ENCODE results near the gene USP25.

The USP25 gene

DNA sequence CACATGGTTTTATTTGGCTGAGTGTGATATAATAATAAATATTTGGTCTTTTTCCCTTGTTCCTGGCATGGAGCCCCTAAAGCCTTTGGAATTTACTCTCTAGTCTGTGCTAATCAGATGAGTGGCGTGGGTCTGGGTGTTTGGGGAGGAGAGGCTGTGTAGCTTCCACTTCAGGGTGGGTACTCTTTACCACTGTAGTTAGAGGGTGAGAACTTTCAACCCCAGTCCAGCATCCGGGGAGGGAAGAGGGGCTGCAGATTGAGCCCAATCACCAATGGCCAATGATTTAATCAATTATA is 20.0 kb downstream of the USP25 start:
- no peak overlapping the region for H3K4me3 ChIP-seq
- no peak overlapping the region; the same call in 1 of the 2 replicates for H3K27ac ChIP-seq
- no peak overlapping the region for H3K9ac ChIP-seq (ENCODE audit: insufficient read length)
- no peak for DNase-seq (ENCODE audit: low read depth, low spot score)
- peaks cover 4% of the 10 kb centered on the region; the same call in 1 of the 2 replicates for H3K36me3 ChIP-seq (ENCODE audit: insufficient read depth, low read length)
- TF ChIP-seq FOXP2 (optimal IDR thresholded peaks at IDR 0.05; ENCODE audit: control extremely low read depth, extremely low read length, insufficient read depth), result no peak
- TF ChIP-seq EZH2 (IDR thresholded peaks at IDR 0.05), result no peak
- TF ChIP-seq POLR2AphosphoS5 (IDR thresholded peaks at IDR 0.05; ENCODE audit: borderline replicate concordance, low read depth, low read length), result no peak
- peaks cover 3% of the 10 kb centered on the region; the same call in 1 of the 2 replicates for H3K9me3 ChIP-seq (ENCODE audit: low read depth, low read length)

GRCh38 chr21:15751037-15751436 is 21.3 kb downstream of the USP25 start:
- DNase-seq (ENCODE audit: low read depth, low spot score), result no peak
- Histone ChIP-seq H3K9me3 (ENCODE audit: low read depth, low read length) (peaks cover under 1% of the 10 kb centered on the region; the same call in 1 of the 2 replicates), H3K4me3 (no peak overlapping the region), H3K27ac (no peak overlapping the region), H3K9ac (ENCODE audit: insufficient read length) (no peak overlapping the region), H3K36me3 (ENCODE audit: insufficient read depth, low read length) (peaks cover 4% of the 10 kb centered on the region; the same call in 1 of the 2 replicates)
- TF ChIP-seq POLR2AphosphoS5 (IDR thresholded peaks at IDR 0.05; ENCODE audit: borderline replicate concordance, low read depth, low read length) (no peak), FOXP2 (optimal IDR thresholded peaks at IDR 0.05; ENCODE audit: control extremely low read depth, extremely low read length, insufficient read depth) (no peak), EZH2 (IDR thresholded peaks at IDR 0.05) (no peak)

DNA sequence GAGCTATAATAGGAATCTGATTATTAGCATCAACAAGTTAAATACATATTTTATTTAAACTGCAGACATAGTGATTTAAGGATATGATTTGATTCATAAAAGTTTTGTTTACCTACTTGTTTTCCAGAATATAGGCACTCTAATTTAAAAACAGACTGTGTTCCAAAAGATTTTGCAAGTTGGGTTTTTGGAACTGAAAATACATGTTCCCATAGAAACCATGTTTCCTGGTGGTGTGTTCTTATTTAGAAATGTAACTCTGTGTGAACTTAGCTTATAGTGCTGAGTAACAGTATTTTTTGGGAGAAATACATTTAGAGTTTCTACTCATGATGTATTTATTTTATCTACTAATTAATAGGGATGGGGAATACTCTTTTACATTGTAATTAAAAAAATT is 21.8 kb downstream of the USP25 start:
- TF ChIP-seq POLR2AphosphoS5 (IDR thresholded peaks at IDR 0.05; ENCODE audit: borderline replicate concordance, low read depth, low read length) (no peak), FOXP2 (optimal IDR thresholded peaks at IDR 0.05; ENCODE audit: control extremely low read depth, extremely low read length, insufficient read depth) (no peak), EZH2 (IDR thresholded peaks at IDR 0.05) (no peak)
- DNase-seq (ENCODE audit: low read depth, low spot score), result no peak
- no peak overlapping the region for H3K27ac ChIP-seq
- no peak overlapping the region for H3K9ac ChIP-seq (ENCODE audit: insufficient read length)
- no peaks in the 10 kb centered on the region; the same call in 1 of the 2 replicates for H3K9me3 ChIP-seq (ENCODE audit: low read depth, low read length)
- H3K4me3 ChIP-seq, result no peak overlapping the region
- H3K36me3 ChIP-seq (ENCODE audit: insufficient read depth, low read length), result peaks cover 3% of the 10 kb centered on the region; the same call in 1 of the 2 replicates

GRCh38 chr21:15752763-15753407 is 23.1 kb downstream of the USP25 start:
- TF ChIP-seq FOXP2 (optimal IDR thresholded peaks at IDR 0.05; ENCODE audit: control extremely low read depth, extremely low read length, insufficient read depth) (no peak), EZH2 (IDR thresholded peaks at IDR 0.05) (no peak), POLR2AphosphoS5 (IDR thresholded peaks at IDR 0.05; ENCODE audit: borderline replicate concordance, low read depth, low read length) (no peak)
- Histone ChIP-seq H3K9ac (ENCODE audit: insufficient read length) (no peak overlapping the region), H3K27ac (no peak overlapping the region), H3K36me3 (ENCODE audit: insufficient read depth, low read length) (peaks cover 3% of the 10 kb centered on the region; the same call in 1 of the 2 replicates), H3K4me3 (no peak overlapping the region), H3K9me3 (ENCODE audit: low read depth, low read length) (peaks cover 3% of the 10 kb centered on the region; the same call in 1 of the 2 replicates)
- DNase-seq (ENCODE audit: low read depth, low spot score), result no peak

DNA sequence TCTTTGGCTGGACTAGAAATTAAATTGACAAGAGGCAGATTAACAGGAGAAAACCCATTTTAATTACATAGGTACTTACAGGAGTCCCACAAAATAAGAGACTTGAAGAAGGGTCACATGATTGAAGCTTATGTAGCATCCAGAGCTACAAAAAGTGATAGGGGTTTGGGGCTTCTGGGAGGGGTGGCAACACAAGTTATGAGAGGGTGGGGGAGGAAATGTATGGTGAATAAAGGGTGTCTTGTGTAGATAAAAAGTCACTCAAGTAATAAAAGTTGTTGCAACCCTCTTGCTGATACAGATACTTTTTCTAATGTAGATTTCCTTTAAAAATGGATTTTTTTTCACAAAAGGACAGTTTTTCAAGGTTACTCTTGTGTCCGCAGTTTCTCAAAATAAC is 24.0 kb downstream of the USP25 start:
- TF ChIP-seq FOXP2 (optimal IDR thresholded peaks at IDR 0.05; ENCODE audit: control extremely low read depth, extremely low read length, insufficient read depth), result no peak
- no peak for TF ChIP-seq EZH2 (IDR thresholded peaks at IDR 0.05)
- no peak for TF ChIP-seq POLR2AphosphoS5 (IDR thresholded peaks at IDR 0.05; ENCODE audit: borderline replicate concordance, low read depth, low read length)
- Histone ChIP-seq H3K27ac (no peak overlapping the region), H3K36me3 (ENCODE audit: insufficient read depth, low read length) (peaks cover 3% of the 10 kb centered on the region; the same call in 1 of the 2 replicates), H3K4me3 (no peak overlapping the region), H3K9ac (ENCODE audit: insufficient read length) (no peak overlapping the region), H3K9me3 (ENCODE audit: low read depth, low read length) (peaks cover 3% of the 10 kb centered on the region; the same call in 1 of the 2 replicates)
- no peak for DNase-seq (ENCODE audit: low read depth, low spot score)

DNA sequence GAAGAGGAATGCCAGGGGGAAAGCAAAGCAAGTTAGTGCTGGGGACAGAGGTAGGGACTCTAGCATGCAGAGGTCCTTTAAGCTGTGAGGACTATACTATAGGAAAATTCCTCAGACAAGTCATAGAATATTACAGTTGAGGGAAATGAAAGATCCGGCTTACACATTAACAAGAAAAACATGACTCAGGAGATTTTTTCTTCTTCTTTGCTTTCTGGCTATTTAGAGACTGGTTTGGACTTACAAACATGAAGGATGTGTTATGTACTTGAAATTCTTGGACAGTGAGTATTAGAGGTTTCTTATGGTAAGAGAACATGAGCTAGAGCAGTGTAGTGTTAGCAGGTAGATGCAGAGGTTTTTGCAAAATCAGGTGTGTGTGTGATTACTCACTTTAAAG is 24.9 kb downstream of the USP25 start:
- 0 out of 2 replicates have a peak, but pooled peaks cover 3% of the 10 kb centered on the region for H3K9me3 ChIP-seq (ENCODE audit: low read depth, low read length)
- H3K36me3 ChIP-seq (ENCODE audit: insufficient read depth, low read length), result peaks cover 3% of the 10 kb centered on the region; the same call in 1 of the 2 replicates
- H3K27ac ChIP-seq, result no peak overlapping the region
- no peak for TF ChIP-seq EZH2 (IDR thresholded peaks at IDR 0.05)
- no peak for TF ChIP-seq FOXP2 (optimal IDR thresholded peaks at IDR 0.05; ENCODE audit: control extremely low read depth, extremely low read length, insufficient read depth)
- no peak for TF ChIP-seq POLR2AphosphoS5 (IDR thresholded peaks at IDR 0.05; ENCODE audit: borderline replicate concordance, low read depth, low read length)
- no peak for DNase-seq (ENCODE audit: low read depth, low spot score)
- H3K9ac ChIP-seq (ENCODE audit: insufficient read length), result no peak overlapping the region
- no peak overlapping the region for H3K4me3 ChIP-seq

- DNase-seq (ENCODE audit: low read depth, low spot score), result no peak
- TF ChIP-seq POLR2AphosphoS5 (IDR thresholded peaks at IDR 0.05; ENCODE audit: borderline replicate concordance, low read depth, low read length), result no peak
- TF ChIP-seq FOXP2 (optimal IDR thresholded peaks at IDR 0.05; ENCODE audit: control extremely low read depth, extremely low read length, insufficient read depth), result no peak
- no peak for TF ChIP-seq EZH2 (IDR thresholded peaks at IDR 0.05)
- H3K9ac ChIP-seq (ENCODE audit: insufficient read length), result no peak overlapping the region
- H3K4me3 ChIP-seq, result no peak overlapping the region
- peaks cover 3% of the 10 kb centered on the region; the same call in 1 of the 2 replicates for H3K36me3 ChIP-seq (ENCODE audit: insufficient read depth, low read length)
- 0 out of 2 replicates have a peak, but pooled peaks cover 3% of the 10 kb centered on the region for H3K9me3 ChIP-seq (ENCODE audit: low read depth, low read length)
- no peak overlapping the region for H3K27ac ChIP-seq
Measured at GRCh38 chr21:15755125-15755524, 25.3 kb downstream of the USP25 start.

DNA sequence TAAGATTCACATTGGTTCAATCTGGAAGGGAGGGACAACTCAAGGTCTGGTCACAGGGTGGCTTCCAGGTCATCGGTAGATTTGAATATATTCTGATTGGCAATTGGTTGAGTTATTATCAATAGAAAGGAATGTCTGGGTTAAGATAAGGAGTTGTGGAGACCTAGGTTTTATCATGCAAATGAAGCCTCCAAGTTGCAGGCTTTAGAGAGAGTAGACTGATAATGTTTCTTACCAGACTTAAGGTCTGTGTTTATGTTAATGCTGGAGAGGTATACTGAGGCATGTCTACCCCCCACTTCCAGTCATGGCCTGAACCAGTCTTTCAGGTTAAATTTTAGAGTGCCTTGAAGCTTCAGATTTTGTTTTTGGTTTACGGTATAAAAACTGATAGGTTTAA is 29.7 kb downstream of the USP25 start:
- TF ChIP-seq POLR2AphosphoS5 (IDR thresholded peaks at IDR 0.05; ENCODE audit: borderline replicate concordance, low read depth, low read length), result no peak
- no peak for TF ChIP-seq EZH2 (IDR thresholded peaks at IDR 0.05)
- no peak overlapping the region for H3K27ac ChIP-seq
- DNase-seq (ENCODE audit: low read depth, low spot score), result no peak
- no peak overlapping the region for H3K4me3 ChIP-seq
- H3K9ac ChIP-seq (ENCODE audit: insufficient read length), result no peak overlapping the region
- 0 out of 2 replicates have a peak, but pooled peaks cover 3% of the 10 kb centered on the region for H3K9me3 ChIP-seq (ENCODE audit: low read depth, low read length)
- peaks cover 17% of the 10 kb centered on the region for H3K36me3 ChIP-seq (ENCODE audit: insufficient read depth, low read length)
